K562 (cell line): ENCODE data around the gene KMT5C. TPM values are rescaled to one million over a fixed set of nuclear protein-coding genes. Genes with fewer than 3 reads are reported as not detected.

Experiments used
- ATAC-seq: fragments of 200-7000 bp; cut with Tn5 transposase; 3 replicates; pipeline ENCODE4 v1.9.1; 2020; ENCODE audit warnings: moderate library complexity
- BruUV-seq: library from RNA; stranded (reverse); fragments of 400-500 nt; replicated peaks from 2 replicates; lab custom pipeline; 2021; lab: Mats Ljungman, UMichigan
- CTCF ChIA-PET: fragments of 300-600 bp; formaldehyde crosslinking; extraction: SDS; loops from one replicate; lab custom pipeline; 2021; ENCODE audit warnings: low intra/inter-chr PET ratio; lab: Yijun Ruan, JAX
- POLR2A ChIA-PET: fragments of 300-600, 350-650 bp; sonication (Branson Sonifier 250); formaldehyde crosslinking; extraction: SDS; loops from one replicate; lab custom pipeline; 2021; ENCODE audit warnings: antibody characterized with exemption, inconsistent platforms; lab: Yijun Ruan, JAX
- DNase-seq, 4 experiments: peaks; one replicate each; pipeline versions ENCODE4 v3.0.0 to v3.0.0-alpha.2; 2011 to 2018; ENCODE audit warnings: low spot score in 3 of 4, mixed read lengths in 3 of 4; ENCODE audit errors: extremely low read depth in 1 of 4
- FAIRE-seq: peaks from 2 replicates; lab custom pipeline; 2011; peaks lifted over from hg19 to GRCh38; lab: Jason Lieb, UNC
- H2AFZ ChIP-seq: 2 replicates; pipeline ENCODE4 v1.6.0; 2011; ENCODE audit warnings: low read depth, low read length, control low read depth, inconsistent platforms
- H3K27ac ChIP-seq: fragments of 200-600 bp; 3 replicates; pipeline ENCODE4 v1.8.0; 2011; ENCODE audit warnings: low read depth, mild to moderate bottlenecking, control low read depth, inconsistent platforms, low read length, moderate library complexity, mixed read lengths; ENCODE audit errors: extremely low read depth
- H3K27me3 ChIP-seq, 2 experiments: fragments of 300-600 bp in 1 of 2; 2 replicates in 1 of 2; 3 replicates in 1 of 2; pipeline versions ENCODE4 v1.6.0 to v1.8.0; 2011; ENCODE audit warnings: inconsistent platforms in 2 of 2, low read length in 2 of 2, mild to moderate bottlenecking in 1 of 2, mixed read lengths in 1 of 2, moderate library complexity in 1 of 2; ENCODE audit not compliant: control insufficient read depth in 2 of 2, insufficient read depth in 2 of 2
- H3K36me3 ChIP-seq: fragments of 300-600 bp; 3 replicates; pipeline ENCODE4 v1.8.0; 2011; ENCODE audit warnings: mild to moderate bottlenecking, low read length, inconsistent platforms; ENCODE audit not compliant: control insufficient read depth, insufficient read depth
- H3K4me1 ChIP-seq, 2 experiments: fragments of 200-600 bp in 1 of 2; replicated peaks in 1 of 2; 2 replicates in 1 of 2; 3 replicates in 1 of 2; pipeline versions ENCODE4 v1.5.1 to v1.8.0; 2011; ENCODE audit warnings: inconsistent platforms in 2 of 2, low read length in 2 of 2, mild to moderate bottlenecking in 1 of 2, mixed read lengths in 1 of 2, moderate library complexity in 1 of 2; ENCODE audit not compliant: control insufficient read depth in 2 of 2, insufficient read depth in 2 of 2
- H3K4me2 ChIP-seq: 2 replicates; pipeline ENCODE4 v1.6.1; 2011; ENCODE audit warnings: low read length, control low read depth, inconsistent platforms, mixed read lengths; ENCODE audit not compliant: insufficient read depth
- H3K4me3 ChIP-seq: fragments of 200-600 bp; sonication (generic), shearing (Covaris generic); 2 replicates; pipeline ENCODE4 v1.5.1; 2016; ENCODE audit warnings: control low read depth, inconsistent platforms
- H3K79me2 ChIP-seq: fragments of 200-600 bp; 3 replicates; pipeline ENCODE4 v1.8.0; 2011; ENCODE audit warnings: low read length, inconsistent platforms; ENCODE audit not compliant: control insufficient read depth, insufficient read depth
- H3K9ac ChIP-seq, 2 experiments: 2 replicates each; pipeline versions ENCODE4 v1.6.0 to v1.6.1; 2011; ENCODE audit warnings: low read depth in 2 of 2, low read length in 2 of 2, control low read depth in 1 of 2, inconsistent platforms in 1 of 2, mild to moderate bottlenecking in 1 of 2, mixed read lengths in 1 of 2; ENCODE audit not compliant: insufficient read depth in 1 of 2
- H3K9me1 ChIP-seq: one replicate; pipeline ENCODE4 v1.6.0; 2011; ENCODE audit warnings: inconsistent platforms, mild to moderate bottlenecking, low read length, moderate library complexity; ENCODE audit not compliant: control insufficient read depth, insufficient read depth
- H3K9me3 ChIP-seq: replicated peaks from 2 replicates; pipeline ENCODE4 v1.5.1; 2011; ENCODE audit warnings: low read depth, low read length, inconsistent platforms; ENCODE audit not compliant: control insufficient read depth, insufficient read depth
- H4K20me1 ChIP-seq: replicated peaks from 2 replicates; pipeline ENCODE4 v1.6.1; 2011; ENCODE audit warnings: low read length, inconsistent platforms, mixed read lengths; ENCODE audit not compliant: control insufficient read depth, insufficient read depth
- MEIS2 ChIP-seq: fragments of 450-650 bp; IDR thresholded peaks from 2 replicates; pipeline ENCODE4 v1.6.1; 2014; ENCODE audit warnings: mild to moderate bottlenecking; ENCODE audit not compliant: partially characterized antibody
- POLR2AphosphoS2 ChIP-seq: IDR thresholded peaks from 2 replicates; pipeline ENCODE4 v1.6.1; 2012; ENCODE audit warnings: low read length, improper control_type of control experiment
- POLR2G ChIP-seq: fragments of 200-400 bp; formaldehyde crosslinking; IDR thresholded peaks from 2 replicates; pipeline ENCODE4 v1.6.1; 2017; ENCODE audit warnings: low read depth, mild to moderate bottlenecking, antibody characterized with exemption, low read length, moderate library complexity
- ZNF586 ChIP-seq: fragments of 450-650 bp; formaldehyde crosslinking; conservative IDR thresholded peaks from 2 replicates; pipeline ENCODE4 v1.4.0; 2020; ENCODE audit warnings: mild to moderate bottlenecking, moderate library complexity
- WGBS: fragments of 100-300 bp; shearing (Covaris generic); methylation state at CpG from one replicate; pipeline ENCODE4 v1.1.6; 2016; ENCODE audit warnings: low coverage, mixed read lengths; ENCODE audit not compliant: insufficient coverage; ENCODE audit errors: missing lambda C conversion rate; 5-methylcytosine and 5-hydroxymethylcytosine counted together
- in situ Hi-C: fragments of 300-500 bp; cut with MboI; formaldehyde crosslinking; loops from 4 replicates; pipeline ENCODE4 v1.15.0; 2018; ENCODE audit warnings: inconsistent platforms, mixed read lengths
- intact Hi-C: fragments of 100-400 bp; cut with micrococcal nuclease; formaldehyde crosslinking; loops from 2 replicates; pipeline ENCODE4 v1.14.2; 2022
- polyA plus RNA-seq, 8 experiments: library from polyadenylated mRNA; depleted of rRNA in 4 of 8; stranded (reverse) in 5 of 8; unstranded in 3 of 8; fragments of >200 nt; fragmentation: Nextera tagmentation in 2 of 8; fragmentation: Illumina TruSeq in 1 of 8; extraction: Ambion mirVana in 2 of 8; extraction: Trizol in 1 of 8; gene quantifications; 2 replicates each; pipeline versions ENCODE4 v1.2.1 to v1.2.3, GENCODE V29; 2011 to 2014; ENCODE audit warnings: inconsistent platforms in 1 of 8, missing spikeins in 1 of 8
- total RNA-seq, 7 experiments: library from RNA; depleted of rRNA in 6 of 7; stranded (reverse); fragments of >200 nt in 6 of 7; fragmentation: Illumina TruSeq in 2 of 7; extraction: Trizol in 2 of 7; gene quantifications; 2 replicates each; pipeline versions ENCODE4 v1.2.1 to v1.2.3, GENCODE V29; 2011 to 2021; ENCODE audit warnings: low replicate concordance in 1 of 7

Gene KMT5C
- total and polyA plus RNA-seq, 9 of the 15 experiments (the other 6 are each of a cell fraction or from before 2014, with no cell fraction given): 0.15 to 53.5 (median 16.6) TPM

DNA sequence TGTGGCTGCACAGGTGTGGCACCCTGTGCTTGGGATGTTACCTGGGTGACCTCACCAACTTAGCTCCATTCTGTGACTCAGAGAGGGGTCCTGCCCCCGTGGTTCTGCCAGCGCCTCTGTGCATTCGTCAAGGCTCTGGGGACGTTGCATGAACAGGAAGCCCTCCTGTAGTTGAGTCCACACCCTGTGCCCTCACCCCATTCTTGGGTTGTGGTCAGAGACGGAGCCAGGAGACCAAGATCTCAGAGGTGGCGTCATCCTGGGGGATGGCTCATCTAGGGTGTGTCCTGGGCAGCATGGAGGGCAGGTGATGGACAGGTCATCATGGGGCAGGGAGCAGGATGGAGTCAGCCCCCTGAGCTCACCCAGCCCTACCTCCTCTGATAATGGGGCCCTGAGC, 12.4 kb downstream of the KMT5C start:
- no peak for ATAC-seq
- no peak for FAIRE-seq
- Histone ChIP-seq H3K79me2 (no peaks in the 10 kb centered on the region), H3K36me3 (peaks cover 17% of the 10 kb centered on the region; the same call in 2 of the 3 replicates), H3K4me2 (no peak overlapping the region), H3K27me3 (peaks cover 6 to 16% of the 10 kb centered on the region in 2 experiments; a peak in 4 of 5 replicates), H2AFZ (no peak overlapping the region), H3K4me3 (no peak overlapping the region)
- BruUV-seq: no TSS peak
- POLR2A ChIA-PET: interaction anchor here (0.6 to 2.4 kb wide), 6 partner anchors 8 to 231 kb away, joined by 3 to 11 read pairs (median 4); partner anchors contain the start of gene KMT5C
- TF ChIP-seq POLR2AphosphoS2 (0 out of 2 replicates have a peak, but pooled peaks have one; percentile 2), ZNF586 (CRISPR knock-in tag) (no peak)
- TF ChIP-seq, all 486 proteins: peak for 1
- peaks cover 4 to 54% of the 10 kb centered on the region in 2 experiments; a peak in 4 of 5 replicates for H3K4me1 ChIP-seq
- intact Hi-C loops (no loop called here), in situ Hi-C loops (no loop called here)
- no peaks in the 10 kb centered on the region for H3K9me3 ChIP-seq
- no peak overlapping the region for H3K27ac ChIP-seq
- 58% methylated on average over 6 of the region's 6 CpGs for WGBS
- no peak for DNase-seq
- CTCF ChIA-PET: no interaction called here
- peak overlapping the region in 1 of 2 experiments; percentile 37; a peak in 1 of 4 replicates for H3K9ac ChIP-seq
- peaks cover 6% of the 10 kb centered on the region for H4K20me1 ChIP-seq
- H3K9me1 ChIP-seq: peaks cover 5% of the 10 kb centered on the region

DNA sequence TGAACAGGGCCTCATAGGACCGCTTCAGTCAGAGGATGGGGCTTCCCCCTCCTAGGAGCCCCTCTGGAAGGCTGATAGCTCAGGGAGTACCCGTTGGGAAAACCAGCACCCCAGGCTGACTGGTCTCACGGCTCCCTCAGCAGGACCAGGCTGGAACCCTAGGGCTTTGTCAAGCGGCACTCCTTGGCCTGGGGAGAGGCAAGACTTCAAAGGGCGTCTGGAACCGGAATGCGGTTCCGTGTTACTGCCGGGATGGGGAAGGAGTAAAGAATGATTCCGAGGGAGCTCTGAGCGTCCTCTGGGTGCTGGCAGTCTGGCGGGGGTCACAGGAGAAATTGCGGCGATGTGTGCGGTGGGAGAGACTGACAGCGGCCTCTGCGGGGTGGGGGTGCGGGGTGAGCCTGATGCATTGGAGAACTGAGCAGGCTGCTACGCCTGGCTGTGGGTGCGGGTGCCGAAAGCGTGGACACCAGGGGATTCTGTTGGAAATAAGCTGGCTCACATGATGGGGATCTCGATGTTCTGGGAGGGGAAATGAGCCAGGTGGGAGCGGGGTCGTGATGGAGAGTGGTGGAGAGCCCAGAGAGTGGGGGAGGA, 13.0 kb downstream of the KMT5C start:
- in situ Hi-C loops: no loop called here
- no peak overlapping the region for H2AFZ ChIP-seq
- BruUV-seq: no TSS peak
- peak overlapping the region in 1 of 2 experiments; percentile 55; a peak in 1 of 4 replicates for H3K9ac ChIP-seq
- peaks cover 5% of the 10 kb centered on the region for H3K9me1 ChIP-seq
- H3K36me3 ChIP-seq: peaks cover 13% of the 10 kb centered on the region; the same call in 2 of the 3 replicates
- ATAC-seq (no peak), FAIRE-seq (no peak), DNase-seq (no peak)
- H3K4me1 ChIP-seq: peaks cover 4 to 52% of the 10 kb centered on the region in 2 experiments; a peak in 4 of 5 replicates
- intact Hi-C loops: no loop called here
- H3K4me2 ChIP-seq: no peak overlapping the region
- no peak overlapping the region for H3K27ac ChIP-seq
- WGBS: 55% methylated on average over 24 of the region's 25 CpGs
- no peaks in the 10 kb centered on the region for H3K9me3 ChIP-seq
- peaks cover 9 to 21% of the 10 kb centered on the region in 2 experiments; a peak in 4 of 5 replicates for H3K27me3 ChIP-seq
- H3K4me3 ChIP-seq: no peak overlapping the region
- no peaks in the 10 kb centered on the region for H3K79me2 ChIP-seq
- ChIA-PET CTCF (no interaction called here), POLR2A (interaction anchor here (0.6 to 2.4 kb wide), 9 partner anchors 9 to 1234 kb away, joined by 3 to 11 read pairs (median 4); partner anchors contain the start of genes KMT5C and UBE2S)
- TF ChIP-seq MEIS2: no peak
- peak; percentile 55 for TF ChIP-seq POLR2G
- H4K20me1 ChIP-seq: peaks cover 6% of the 10 kb centered on the region
